Activated gamma-delta T cell treated with anti-CD3 and anti-CD28 coated beads, Interleukin-2, amount 50 U/mL, for 16 hours (primary cell): ENCODE data around the gene EIF2B4.
"Not testable (repeated sequence)": the region's sequence is repeated elsewhere in the genome, so short reads cannot be mapped to it uniquely, and the experiment has no call there.

Experiments used
- DNase-seq: peaks from one replicate; pipeline ENCODE4 v3.0.0-alpha.2; 2020; ENCODE audit warnings: low read depth

EIF2B4 gene

GRCh38 chr2:27335311-27335710, 34.8 kb downstream of the EIF2B4 start:
- no peak for DNase-seq

- DNase-seq, result no peak
These were observed 45.4 kb downstream of the EIF2B4 start for GRCh38 chr2:27324720-27325119.

GRCh38 chr2:27323596-27324285, 46.4 kb downstream of the EIF2B4 start:
- no peak for DNase-seq

- DNase-seq, result peak; percentile 80
These were observed 47.2 kb downstream of the EIF2B4 start, which contains the start of gene MPV17 for GRCh38 chr2:27322766-27323595. MPV17 (minus strand) TSS chr2:27323097; CDS start chr2:27322517, 580 bp downstream.

GRCh38 chr2:27322301-27322765, 47.8 kb downstream of the EIF2B4 start:
- DNase-seq, result no peak

GRCh38 chr2:27320958-27321543, 49.1 kb downstream of the EIF2B4 start:
- DNase-seq, result no peak

GRCh38 chr2:27319839-27320238, 50.3 kb downstream of the EIF2B4 start:
- DNase-seq, result not testable (repeated sequence)

GRCh38 chr2:27316655-27317412, 53.3 kb downstream of the EIF2B4 start:
- no peak for DNase-seq

- no peak for DNase-seq
These were observed 55.0 kb downstream of the EIF2B4 start for GRCh38 chr2:27315122-27315521.

GRCh38 chr2:27314709-27315108, 55.4 kb downstream of the EIF2B4 start:
- no peak for DNase-seq
